NCI-H2029 treated with DMSO at 0.1 percent for 48 hours (cell line): Measurements from ENCODE around the gene TPSD1.
"Not testable (repeated sequence)": the region's sequence is repeated elsewhere in the genome, so short reads cannot be mapped to it uniquely, and the experiment has no call there.

Experiments
- DNase-seq: peaks from one replicate; lab custom pipeline; 2025; lab: John Stamatoyannopoulos, UW

The TPSD1 gene

GRCh38 chr16:1241081-1241480 lies 14.8 kb upstream of the TPSD1 start:
- not testable (repeated sequence) for DNase-seq

DNA sequence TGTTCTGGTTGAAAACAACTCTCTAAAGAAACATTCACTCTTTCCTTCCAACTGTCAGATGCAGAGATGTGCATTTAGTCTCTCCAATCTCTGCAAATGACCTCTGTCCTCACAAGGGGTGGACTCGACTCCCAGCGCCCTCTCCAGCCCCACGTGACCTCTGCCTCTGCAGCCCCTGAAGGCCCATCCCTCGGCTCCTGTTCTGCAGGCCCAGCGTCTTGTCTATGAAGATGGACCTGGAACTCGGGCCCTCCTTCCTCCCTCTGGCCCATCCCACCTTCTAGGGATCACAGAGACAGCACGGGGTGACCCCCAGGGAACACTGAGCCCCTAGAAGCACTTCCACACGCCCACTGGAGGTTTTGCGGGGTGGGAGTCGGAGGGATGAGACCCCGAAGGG lies 12.5 kb upstream of the TPSD1 start:
- not testable (repeated sequence) for DNase-seq

DNA sequence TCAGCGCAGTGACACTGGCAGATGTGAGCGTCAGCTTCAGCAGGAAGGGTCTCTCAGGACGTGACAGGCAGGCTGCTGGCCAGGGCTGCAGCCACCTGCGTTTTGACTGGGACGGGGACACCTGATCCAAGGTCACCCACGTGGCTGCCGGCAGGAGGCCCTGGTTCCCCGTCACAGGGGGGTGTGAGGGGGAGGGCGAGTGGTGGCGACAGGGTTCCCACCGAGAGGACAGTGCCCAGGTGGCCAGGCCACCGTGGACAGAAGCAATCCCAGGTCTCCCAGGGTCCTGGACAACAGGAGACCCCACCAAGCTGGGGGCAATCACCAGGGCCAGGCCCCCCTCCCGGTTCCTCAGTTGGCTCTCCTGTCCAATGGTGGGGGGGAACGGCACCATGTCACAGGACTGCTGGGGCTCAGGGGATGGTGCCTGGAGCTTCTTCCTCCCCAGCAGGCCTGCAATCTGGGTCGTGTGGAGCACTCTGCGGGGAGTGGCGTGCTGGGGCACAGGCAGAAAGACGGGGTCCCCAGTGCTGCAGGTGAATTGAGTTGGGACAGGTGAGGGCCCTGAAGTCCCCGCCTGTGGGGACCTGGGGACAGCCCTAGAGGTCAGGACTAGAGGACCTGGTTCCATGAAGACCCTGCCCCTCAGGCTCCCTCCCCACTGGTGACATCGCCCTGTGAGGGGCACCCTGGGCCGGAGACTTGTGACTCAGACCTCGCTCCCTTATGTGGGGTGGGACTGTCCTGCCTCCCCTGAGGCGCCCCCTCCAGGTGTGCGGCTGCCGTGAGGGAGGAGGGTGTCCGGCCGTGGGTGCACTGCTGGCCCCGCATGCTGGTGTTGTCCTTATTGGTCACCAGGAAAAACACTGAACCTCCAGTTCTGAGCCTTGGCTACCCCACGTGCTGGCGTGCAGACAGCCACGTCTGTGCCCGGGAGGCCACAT lies 11.7 kb upstream of the TPSD1 start:
- not testable (repeated sequence) for DNase-seq

DNA sequence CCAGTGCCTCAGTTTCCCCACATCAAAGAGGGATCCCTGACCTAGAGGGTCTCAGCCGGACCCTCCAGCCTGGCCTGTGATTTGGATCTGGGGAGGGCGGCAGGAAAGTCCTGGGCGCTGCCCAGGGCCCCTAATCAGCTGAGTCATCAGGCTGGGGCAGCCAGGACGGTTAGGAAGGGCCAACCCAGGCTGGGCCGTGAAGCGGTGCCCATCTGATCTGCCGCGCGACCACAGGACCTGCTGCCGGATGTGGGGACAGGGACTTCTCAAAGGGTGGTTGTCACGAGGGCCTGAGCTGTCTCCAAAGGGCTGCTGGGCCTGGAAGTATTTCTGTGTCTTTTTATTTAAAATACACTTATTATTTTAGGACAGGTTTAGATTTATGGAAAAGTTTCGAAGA lies 11.0 kb upstream of the TPSD1 start:
- DNase-seq, result no peak

DNA sequence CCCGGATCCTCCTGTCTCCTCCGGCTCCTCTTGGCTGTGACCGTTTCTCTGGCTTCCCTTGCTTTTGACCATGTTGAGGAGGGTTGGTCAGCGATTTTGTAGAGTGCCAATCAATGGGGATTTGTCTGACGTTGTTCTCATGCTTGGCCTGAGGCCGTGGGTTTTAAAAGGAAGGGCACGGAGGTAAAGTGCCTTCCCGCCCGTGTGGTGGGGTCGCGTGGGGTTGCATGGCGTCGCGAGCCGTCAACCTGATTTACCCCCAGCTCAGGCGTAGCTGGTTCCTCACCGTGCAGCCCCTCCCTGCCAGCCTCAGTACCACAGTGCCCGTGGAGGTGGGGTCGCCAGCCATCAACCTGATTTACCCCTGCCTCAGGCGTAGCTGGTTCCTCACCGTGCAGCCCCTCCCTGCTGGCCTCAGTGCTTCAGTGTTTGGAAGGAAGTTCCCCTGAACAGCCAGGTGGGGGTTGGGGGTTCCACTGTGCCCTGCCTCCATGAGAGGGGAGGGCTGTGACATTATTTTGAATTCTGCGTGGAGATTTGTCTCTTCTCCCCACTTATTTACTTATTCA lies 10.3 kb upstream of the TPSD1 start:
- DNase-seq, result no peak

DNA sequence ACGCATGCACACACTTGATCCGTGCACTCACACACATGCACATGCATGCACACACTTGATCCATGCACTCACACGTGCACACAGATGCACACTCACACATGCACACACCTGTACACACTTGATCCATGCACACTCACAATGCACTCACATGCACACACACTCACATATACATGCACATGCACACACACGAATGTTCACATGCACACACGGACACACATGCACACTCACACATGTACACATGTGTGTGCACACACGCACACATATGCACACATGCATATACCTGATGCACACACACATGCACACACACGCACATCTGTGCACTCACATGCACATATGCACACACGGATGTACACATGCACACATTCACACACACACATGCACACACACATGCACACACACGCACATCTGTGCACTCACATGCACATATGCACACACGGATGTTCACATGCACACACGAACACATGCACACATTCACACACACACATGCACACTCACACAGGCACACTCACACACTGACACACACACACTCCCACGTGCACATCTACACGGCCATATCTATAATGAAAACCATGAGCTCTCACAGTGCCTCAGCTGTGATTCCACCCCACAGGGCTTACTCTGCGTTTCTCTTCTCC lies 7.8 kb upstream of the TPSD1 start:
- not testable (repeated sequence) for DNase-seq

- DNase-seq, result not testable (repeated sequence)
Observed at GRCh38 chr16:1249031-1249755, 6.7 kb upstream of the TPSD1 start.

- not testable (repeated sequence) for DNase-seq
Observed at GRCh38 chr16:1253701-1254364, 2.0 kb upstream of the TPSD1 start.

DNA sequence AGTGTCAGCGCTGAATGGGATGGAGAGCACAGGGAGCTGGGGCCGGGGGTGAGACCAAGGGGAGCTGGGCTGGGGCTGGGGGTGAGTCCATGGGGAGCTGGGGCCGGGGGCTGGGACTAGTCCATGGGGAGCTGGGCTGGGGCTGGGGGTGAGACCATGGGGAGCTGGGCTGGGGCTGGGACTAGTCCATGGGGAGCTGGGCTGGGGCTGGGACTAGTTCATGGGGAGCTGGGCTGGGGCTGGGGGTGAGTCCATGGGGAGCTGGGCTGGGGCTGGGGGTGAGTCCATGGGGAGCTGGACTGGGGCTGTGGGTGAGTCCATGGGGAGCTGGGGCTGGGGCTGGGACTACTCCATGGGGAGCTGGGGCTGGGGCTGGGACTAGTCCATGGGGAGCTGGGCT lies 1.0 kb upstream of the TPSD1 start:
- DNase-seq, result not testable (repeated sequence)

GRCh38 chr16:1256296-1256873 lies 516 bp downstream of the TPSD1 start:
- DNase-seq, result not testable (repeated sequence)

- no peak for DNase-seq
Observed at GRCh38 chr16:1256874-1257322, 1.0 kb downstream of the TPSD1 start.

GRCh38 chr16:1257561-1258224 lies 1.8 kb downstream of the TPSD1 start:
- DNase-seq, result no peak

- DNase-seq, result no peak
Observed at GRCh38 chr16:1258225-1258600, 2.3 kb downstream of the TPSD1 start.

- DNase-seq, result no peak
Observed at GRCh38 chr16:1258906-1259759, 3.3 kb downstream of the TPSD1 start.

- DNase-seq, result no peak
Observed at GRCh38 chr16:1259760-1260068, 3.8 kb downstream of the TPSD1 start.

- no peak for DNase-seq
Observed at GRCh38 chr16:1260101-1260680, 4.3 kb downstream of the TPSD1 start.

- no peak for DNase-seq
Observed at GRCh38 chr16:1261131-1261892, 5.4 kb downstream of the TPSD1 start.

DNA sequence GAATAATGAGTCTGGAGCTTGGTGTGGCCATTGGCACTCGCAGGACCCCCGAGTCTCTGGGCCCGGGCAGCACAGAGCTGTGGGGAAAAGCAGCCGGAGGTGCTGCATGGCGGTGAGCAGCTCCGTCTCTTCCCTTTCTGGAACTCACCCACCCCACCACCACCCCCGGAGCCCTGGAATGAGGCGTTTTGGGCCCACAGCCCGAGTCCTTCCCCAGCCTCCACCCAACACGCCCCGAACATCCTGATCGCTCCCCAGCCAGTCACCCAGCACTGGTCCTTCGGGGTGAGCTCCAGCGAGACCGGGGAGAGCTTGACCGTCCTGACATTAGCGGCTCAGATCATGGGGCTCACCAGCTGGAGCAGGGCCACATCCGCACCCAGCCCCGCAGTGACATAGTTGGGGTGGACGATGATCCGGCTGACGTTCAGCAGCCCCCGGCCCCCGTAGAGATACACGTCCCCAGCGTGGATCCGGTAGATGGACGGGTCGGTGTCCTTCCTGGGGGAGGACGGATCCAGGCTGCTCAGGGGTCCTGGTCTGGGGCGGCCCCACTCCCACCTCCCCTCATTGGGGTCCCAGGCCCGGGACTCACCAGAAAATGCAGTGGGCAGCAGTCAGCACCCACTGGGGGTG lies 6.5 kb downstream of the TPSD1 start:
- no peak for DNase-seq
